Measurements from ENCODE around the gene HS3ST4. TPM values are rescaled to one million over a fixed set of nuclear protein-coding genes. Genes with fewer than 3 reads are reported as not detected.

HS3ST4 gene
- total and polyA plus RNA-seq, 2 experiments from 2014 or later, result not detected

DNA sequence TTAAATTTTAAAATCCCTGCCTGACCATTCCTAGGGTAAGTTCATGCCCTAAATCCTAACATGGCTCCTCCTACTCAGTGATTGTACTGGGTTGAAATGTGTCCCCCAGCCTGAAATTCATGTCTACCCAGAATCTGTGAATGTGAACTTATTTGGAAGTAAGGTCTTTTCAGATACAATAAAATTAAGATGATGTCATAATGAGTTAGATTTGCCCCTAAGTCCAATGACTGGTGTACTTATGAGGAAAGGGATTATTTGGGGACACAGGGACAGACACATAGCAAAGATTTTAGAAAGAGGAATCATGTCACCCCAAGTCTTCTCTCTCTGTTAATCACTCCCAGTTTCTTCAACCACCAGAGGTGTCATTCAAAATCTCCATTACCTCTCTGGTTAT, 185.3 kb downstream of the HS3ST4 start:
- Histone ChIP-seq H3K27me3 (replicated peaks; ENCODE audit: insufficient read depth) (no peaks in the 10 kb centered on the region), H3K79me2 (ENCODE audit: insufficient read depth) (no peaks in the 10 kb centered on the region), H3K9ac (no peak overlapping the region), H3F3A (ENCODE audit: insufficient read depth) (no peaks in the 10 kb centered on the region), H2AFZ (no peak overlapping the region), H4K20me1 (ENCODE audit: insufficient read depth) (no peaks in the 10 kb centered on the region), H3K27ac (no peak overlapping the region), H3K9me2 (ENCODE audit: insufficient read depth) (no peaks in the 10 kb centered on the region), H3K4me1 (ENCODE audit: insufficient read depth) (no peaks in the 10 kb centered on the region), H3K9me3 (ENCODE audit: low read depth) (no peaks in the 10 kb centered on the region), H3K36me3 (ENCODE audit: low read depth) (no peaks in the 10 kb centered on the region), H3K4me2 (ENCODE audit: unreplicated experiment) (no peak overlapping the region), H3K4me3 (no peak overlapping the region)
- in situ Hi-C loops (cut with MboI), result no loop called here
- TF ChIP-seq EZH2 (IDR thresholded peaks at IDR 0.05; ENCODE audit: insufficient read depth, poor library complexity, severe bottlenecking) (no peak), EZH2phosphoT487 (IDR thresholded peaks at IDR 0.05; ENCODE audit: insufficient read depth, low read depth) (no peak)
- no peak for DNase-seq

- in situ Hi-C loops (cut with MboI), result no loop called here
- no peaks in the 10 kb centered on the region for H3K9me3 ChIP-seq (ENCODE audit: low read depth)
- H3K9me2 ChIP-seq (ENCODE audit: insufficient read depth), result no peaks in the 10 kb centered on the region
These were observed 194.8 kb downstream of the HS3ST4 start for GRCh38 chr16:25886598-25886997.

GRCh38 chr16:25888868-25889267, 197.1 kb downstream of the HS3ST4 start:
- in situ Hi-C loops (cut with MboI), result no loop called here
- no peaks in the 10 kb centered on the region for H3F3A ChIP-seq (ENCODE audit: insufficient read depth)
- WGBS, 2 experiments (ENCODE audit: low coverage in 1 of 2, low lambda C conversion rate in 2 of 2, missing lambda C conversion rate in 2 of 2), result 1% methylated on average over 7 of the region's 7 CpGs
- H3K9me3 ChIP-seq (ENCODE audit: low read depth), result no peaks in the 10 kb centered on the region
- no peak overlapping the region for H3K27ac ChIP-seq
- no peak overlapping the region for H3K4me3 ChIP-seq
- H3K79me2 ChIP-seq (ENCODE audit: insufficient read depth), result no peaks in the 10 kb centered on the region
- no peaks in the 10 kb centered on the region for H3K9me2 ChIP-seq (ENCODE audit: insufficient read depth)
- no peak overlapping the region for H3K4me2 ChIP-seq (ENCODE audit: unreplicated experiment)
- no peak for TF ChIP-seq EZH2 (IDR thresholded peaks at IDR 0.05; ENCODE audit: insufficient read depth, poor library complexity, severe bottlenecking)
- no peak for TF ChIP-seq EZH2phosphoT487 (IDR thresholded peaks at IDR 0.05; ENCODE audit: insufficient read depth, low read depth)
- H4K20me1 ChIP-seq (ENCODE audit: insufficient read depth), result no peaks in the 10 kb centered on the region
- DNase-seq, result no peak
- H3K36me3 ChIP-seq (ENCODE audit: low read depth), result no peaks in the 10 kb centered on the region
- no peaks in the 10 kb centered on the region for H3K27me3 ChIP-seq (replicated peaks; ENCODE audit: insufficient read depth)
- H3K9ac ChIP-seq, result no peak overlapping the region
- H2AFZ ChIP-seq, result no peak overlapping the region
- no peaks in the 10 kb centered on the region for H3K4me1 ChIP-seq (ENCODE audit: insufficient read depth)

More at GRCh38 chr16:25886598-25886997, 194.8 kb downstream of the HS3ST4 start:
- Histone ChIP-seq H3K4me2 (ENCODE audit: unreplicated experiment) (no peak overlapping the region), H4K20me1 (ENCODE audit: insufficient read depth) (no peaks in the 10 kb centered on the region), H3K4me1 (ENCODE audit: insufficient read depth) (no peaks in the 10 kb centered on the region), H3K4me3 (no peak overlapping the region), H3K36me3 (ENCODE audit: low read depth) (no peaks in the 10 kb centered on the region), H3K9ac (no peak overlapping the region), H3K27me3 (replicated peaks; ENCODE audit: insufficient read depth) (no peaks in the 10 kb centered on the region), H2AFZ (no peak overlapping the region), H3K79me2 (ENCODE audit: insufficient read depth) (no peaks in the 10 kb centered on the region), H3K27ac (no peak overlapping the region), H3F3A (ENCODE audit: insufficient read depth) (no peaks in the 10 kb centered on the region)
- no peak for TF ChIP-seq EZH2 (IDR thresholded peaks at IDR 0.05; ENCODE audit: insufficient read depth, poor library complexity, severe bottlenecking)
- TF ChIP-seq EZH2phosphoT487 (IDR thresholded peaks at IDR 0.05; ENCODE audit: insufficient read depth, low read depth), result no peak
- no peak for DNase-seq
- 28 to 29% methylated on average over 4 of the region's 4 CpGs for WGBS, 2 experiments (ENCODE audit: low coverage in 1 of 2, low lambda C conversion rate in 2 of 2, missing lambda C conversion rate in 2 of 2)

- H2AFZ ChIP-seq, result no peak overlapping the region
- no peak for DNase-seq
- H3K9ac ChIP-seq, result no peak overlapping the region
- no peak overlapping the region for H3K4me2 ChIP-seq (ENCODE audit: unreplicated experiment)
- TF ChIP-seq EZH2 (IDR thresholded peaks at IDR 0.05; ENCODE audit: insufficient read depth, poor library complexity, severe bottlenecking) (no peak), EZH2phosphoT487 (IDR thresholded peaks at IDR 0.05; ENCODE audit: insufficient read depth, low read depth) (no peak)
- H3K9me2 ChIP-seq (ENCODE audit: insufficient read depth), result no peaks in the 10 kb centered on the region
- H3K27ac ChIP-seq, result no peak overlapping the region
- no peaks in the 10 kb centered on the region for H3K4me1 ChIP-seq (ENCODE audit: insufficient read depth)
- no peaks in the 10 kb centered on the region for H3K27me3 ChIP-seq (replicated peaks; ENCODE audit: insufficient read depth)
- no peak overlapping the region for H3K4me3 ChIP-seq
- H3K79me2 ChIP-seq (ENCODE audit: insufficient read depth), result no peaks in the 10 kb centered on the region
- no peaks in the 10 kb centered on the region for H4K20me1 ChIP-seq (ENCODE audit: insufficient read depth)
- H3F3A ChIP-seq (ENCODE audit: insufficient read depth), result no peaks in the 10 kb centered on the region
- no peaks in the 10 kb centered on the region for H3K9me3 ChIP-seq (ENCODE audit: low read depth)
- 3 to 10% methylated on average over 3 of the region's 3 CpGs for WGBS, 2 experiments (ENCODE audit: low coverage in 1 of 2, low lambda C conversion rate in 2 of 2, missing lambda C conversion rate in 2 of 2)
- H3K36me3 ChIP-seq (ENCODE audit: low read depth), result no peaks in the 10 kb centered on the region
- in situ Hi-C loops (cut with MboI), result no loop called here
These were observed 201.6 kb downstream of the HS3ST4 start for GRCh38 chr16:25893332-25893731.

- WGBS, 2 experiments (ENCODE audit: low coverage in 1 of 2, low lambda C conversion rate in 2 of 2, missing lambda C conversion rate in 2 of 2), result 13 to 18% methylated on average over 3 of the region's 3 CpGs
- Histone ChIP-seq H3F3A (ENCODE audit: insufficient read depth) (no peaks in the 10 kb centered on the region), H3K9me2 (ENCODE audit: insufficient read depth) (no peaks in the 10 kb centered on the region), H3K4me3 (no peak overlapping the region), H2AFZ (no peak overlapping the region), H3K79me2 (ENCODE audit: insufficient read depth) (no peaks in the 10 kb centered on the region), H3K27ac (no peak overlapping the region), H3K36me3 (ENCODE audit: low read depth) (no peaks in the 10 kb centered on the region), H3K4me2 (ENCODE audit: unreplicated experiment) (no peak overlapping the region), H3K9me3 (ENCODE audit: low read depth) (no peaks in the 10 kb centered on the region), H4K20me1 (ENCODE audit: insufficient read depth) (no peaks in the 10 kb centered on the region), H3K9ac (no peak overlapping the region), H3K4me1 (ENCODE audit: insufficient read depth) (no peaks in the 10 kb centered on the region), H3K27me3 (replicated peaks; ENCODE audit: insufficient read depth) (no peaks in the 10 kb centered on the region)
- DNase-seq, result no peak
- no peak for TF ChIP-seq EZH2phosphoT487 (IDR thresholded peaks at IDR 0.05; ENCODE audit: insufficient read depth, low read depth)
- in situ Hi-C loops (cut with MboI), result no loop called here
These were observed 202.3 kb downstream of the HS3ST4 start for GRCh38 chr16:25894093-25894492.
